GM19324 (cell line): ENCODE data around the gene CXCL1.

ENCODE experiments used
- ATAC-seq: cut with Tn5 transposase; IDR thresholded peaks from one replicate; pipeline ENCODE4 v1.9.1; 2021; ENCODE audit warnings: mild to moderate bottlenecking, moderate library complexity; ENCODE audit not compliant: unreplicated experiment, low FRiP score

CXCL1 gene

DNA sequence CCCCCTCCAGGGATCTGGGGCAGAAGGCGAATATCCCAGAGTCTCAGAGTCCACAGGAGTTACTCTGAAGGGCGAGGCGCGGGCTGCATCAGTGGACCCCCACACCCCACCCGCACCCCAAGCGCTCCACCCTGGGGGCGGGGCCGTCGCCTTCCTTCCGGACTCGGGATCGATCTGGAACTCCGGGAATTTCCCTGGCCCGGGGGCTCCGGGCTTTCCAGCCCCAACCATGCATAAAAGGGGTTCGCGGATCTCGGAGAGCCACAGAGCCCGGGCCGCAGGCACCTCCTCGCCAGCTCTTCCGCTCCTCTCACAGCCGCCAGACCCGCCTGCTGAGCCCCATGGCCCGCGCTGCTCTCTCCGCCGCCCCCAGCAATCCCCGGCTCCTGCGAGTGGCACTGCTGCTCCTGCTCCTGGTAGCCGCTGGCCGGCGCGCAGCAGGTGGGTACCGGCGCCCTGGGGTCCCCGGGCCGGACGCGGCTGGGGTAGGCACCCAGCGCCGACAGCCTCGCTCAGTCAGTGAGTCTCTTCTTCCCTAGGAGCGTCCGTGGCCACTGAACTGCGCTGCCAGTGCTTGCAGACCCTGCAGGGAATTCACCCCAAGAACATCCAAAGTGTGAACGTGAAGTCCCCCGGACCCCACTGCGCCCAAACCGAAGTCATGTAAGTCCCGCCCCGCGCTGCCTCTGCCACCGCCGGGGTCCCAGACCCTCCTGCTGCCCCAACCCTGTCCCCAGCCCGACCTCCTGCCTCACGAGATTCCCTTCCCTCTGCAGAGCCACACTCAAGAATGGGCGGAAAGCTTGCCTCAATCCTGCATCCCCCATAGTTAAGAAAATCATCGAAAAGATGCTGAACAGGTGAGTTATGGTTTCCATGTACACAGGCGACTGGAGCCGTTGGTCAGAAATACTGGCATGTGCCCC, at the start of gene CXCL1:
CXCL1 (plus strand) TSS at position 264 of the 926 bp plus-strand sequence; CDS start at position 342, 78 bp downstream.
- no peak for ATAC-seq

DNA sequence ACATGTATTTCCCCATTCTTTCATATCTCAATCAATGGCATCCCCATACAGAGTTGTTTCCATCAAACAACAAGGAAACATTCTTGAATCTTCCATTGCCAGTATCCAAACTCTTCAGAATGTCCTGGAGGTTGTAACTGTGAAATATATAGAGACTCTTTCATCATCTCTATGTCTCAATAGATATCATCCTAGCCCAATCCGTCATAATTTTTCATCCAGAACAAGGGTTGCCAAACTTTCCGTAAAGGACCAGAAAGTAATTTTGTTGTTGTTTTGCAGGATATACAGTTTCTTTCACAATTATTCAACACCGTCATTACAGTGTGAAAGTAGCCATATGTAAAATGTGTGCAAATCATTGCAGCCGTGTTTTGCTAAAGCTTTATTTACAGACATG, 47.9 kb upstream of the CXCL1 start:
- no peak for ATAC-seq

DNA sequence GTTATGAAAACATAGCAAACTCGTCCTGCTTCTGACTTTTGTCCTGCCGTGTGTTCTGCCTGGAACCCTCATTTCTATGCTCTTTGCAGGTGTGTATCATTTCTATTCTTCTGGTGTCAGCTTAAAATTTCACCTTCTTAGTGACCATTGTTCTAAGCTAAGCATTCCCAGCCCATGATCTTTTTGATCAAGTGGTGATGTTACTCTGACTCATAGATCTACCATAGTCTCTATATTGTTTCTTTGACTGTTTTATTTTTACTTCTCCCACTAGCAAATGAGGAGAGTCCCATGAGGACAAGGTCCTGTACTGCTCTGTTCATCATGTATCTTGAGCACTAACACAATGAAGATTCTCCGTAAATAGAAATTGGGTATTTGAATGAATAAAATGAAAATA, 46.8 kb upstream of the CXCL1 start:
- no peak for ATAC-seq

DNA sequence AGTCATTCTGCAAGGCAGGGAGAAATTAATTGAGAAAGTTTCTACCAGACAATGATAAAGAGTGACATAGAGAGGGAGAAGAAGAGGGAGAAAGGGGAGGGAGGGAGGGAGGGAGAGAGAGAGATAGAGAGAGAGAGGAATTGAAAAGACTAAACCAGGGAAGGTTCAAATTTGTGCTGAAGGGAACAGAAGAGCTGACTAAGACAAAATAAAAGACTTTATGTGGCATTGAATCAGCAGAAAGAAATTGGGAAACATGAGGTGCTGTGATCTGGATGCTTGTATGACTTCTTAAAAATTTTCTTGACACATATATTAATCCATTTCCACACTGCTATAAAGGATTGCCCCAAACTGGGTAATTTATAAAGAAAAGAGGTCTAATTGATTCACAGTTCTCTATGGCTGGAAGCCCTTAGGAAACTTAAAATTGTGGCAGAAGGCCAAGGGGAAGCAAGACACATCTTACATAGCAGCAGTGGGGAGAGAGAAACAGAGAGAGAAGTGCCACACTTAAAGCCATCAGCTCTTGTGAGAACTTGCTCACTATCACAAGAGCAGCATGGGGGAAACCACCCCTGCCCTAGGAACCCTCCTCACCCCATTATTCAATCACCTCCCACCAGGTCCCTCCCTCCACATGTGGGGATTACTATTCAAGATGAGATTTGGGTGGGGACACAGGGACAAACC, 46.2 kb upstream of the CXCL1 start:
- ATAC-seq: no peak

DNA sequence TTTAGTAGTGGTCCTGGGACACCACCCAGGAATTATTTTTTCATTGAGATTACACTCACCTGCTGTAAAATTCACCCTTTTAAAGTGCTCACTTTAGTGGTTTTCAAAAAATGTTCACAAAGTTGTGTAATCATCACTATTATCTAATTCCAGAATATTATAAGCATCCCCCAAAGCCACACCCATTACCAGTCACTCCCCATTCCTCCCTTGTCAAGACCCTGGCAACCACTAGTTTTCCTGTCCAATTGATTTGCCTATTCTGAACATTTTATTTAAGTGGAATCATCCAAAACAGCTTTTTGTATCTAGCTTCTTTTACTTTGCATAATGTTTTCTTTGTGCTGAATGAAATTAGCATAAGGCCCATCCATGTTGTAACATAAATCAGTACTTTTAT, 45.4 kb upstream of the CXCL1 start:
- no peak for ATAC-seq

DNA sequence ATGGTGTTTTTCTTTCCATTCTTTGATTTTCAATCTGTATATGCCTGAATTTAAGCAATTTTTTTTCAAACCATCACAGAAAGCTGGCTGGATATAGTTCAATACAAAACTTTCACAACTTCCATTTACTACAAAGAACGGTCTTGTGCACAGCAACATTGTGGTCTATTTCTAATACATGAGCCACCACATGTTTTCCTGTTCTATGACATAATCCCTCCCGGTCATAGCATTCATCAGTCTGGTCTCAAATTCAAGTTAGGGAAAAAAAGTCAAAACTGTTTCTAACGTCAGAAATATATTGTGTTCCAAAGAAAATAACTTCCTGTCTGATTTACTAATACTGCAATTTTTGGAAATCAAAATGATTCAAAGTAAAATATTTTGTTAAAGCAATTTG, 40.2 kb upstream of the CXCL1 start:
- no peak for ATAC-seq

DNA sequence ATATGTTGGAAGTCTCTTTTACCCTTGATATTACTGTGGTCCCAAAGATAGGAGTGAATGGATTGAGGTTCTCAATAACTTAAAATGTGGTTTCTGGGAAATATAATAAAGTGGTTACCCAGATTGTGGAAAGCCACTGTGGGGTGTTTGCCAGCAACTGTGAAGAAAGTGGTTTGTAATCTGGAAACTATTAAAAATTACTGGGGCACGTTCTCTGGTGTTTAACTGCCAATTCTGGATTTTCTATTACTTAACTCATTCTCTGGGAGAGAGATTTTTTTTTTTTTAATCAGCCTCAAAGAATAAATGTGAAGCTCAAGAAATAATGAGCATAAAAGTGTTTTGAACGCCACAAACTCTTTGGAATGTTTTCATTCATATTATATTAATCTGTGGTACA, 37.6 kb upstream of the CXCL1 start:
- no peak for ATAC-seq

DNA sequence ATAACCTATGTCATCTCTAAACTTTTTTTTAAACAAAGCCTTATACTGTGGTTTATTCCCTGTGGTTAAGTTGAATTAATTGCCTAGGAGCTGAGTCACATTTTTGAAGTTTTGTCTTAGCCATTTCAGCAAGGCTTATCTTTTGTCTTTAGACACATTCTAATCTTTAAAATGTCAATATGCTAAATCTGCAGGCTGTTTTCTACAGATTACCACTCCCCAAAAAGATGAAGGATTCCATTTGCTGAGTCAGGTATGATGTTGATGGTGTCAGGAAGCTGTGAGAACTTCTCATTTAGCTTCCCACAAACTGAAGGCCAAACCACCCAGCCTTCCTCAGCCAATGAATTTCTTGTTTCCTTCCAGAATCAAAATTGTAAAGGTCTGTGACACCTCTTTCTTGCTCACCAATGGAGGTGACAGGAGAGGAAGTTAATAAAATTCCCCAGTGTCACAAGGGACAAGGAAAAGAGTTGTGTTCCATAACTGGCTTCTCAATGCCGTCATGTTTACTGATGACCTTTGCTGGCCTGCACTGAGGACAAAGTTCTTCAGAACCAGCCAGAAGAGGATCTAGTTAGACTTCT, 36.4 kb upstream of the CXCL1 start:
- ATAC-seq: no peak

DNA sequence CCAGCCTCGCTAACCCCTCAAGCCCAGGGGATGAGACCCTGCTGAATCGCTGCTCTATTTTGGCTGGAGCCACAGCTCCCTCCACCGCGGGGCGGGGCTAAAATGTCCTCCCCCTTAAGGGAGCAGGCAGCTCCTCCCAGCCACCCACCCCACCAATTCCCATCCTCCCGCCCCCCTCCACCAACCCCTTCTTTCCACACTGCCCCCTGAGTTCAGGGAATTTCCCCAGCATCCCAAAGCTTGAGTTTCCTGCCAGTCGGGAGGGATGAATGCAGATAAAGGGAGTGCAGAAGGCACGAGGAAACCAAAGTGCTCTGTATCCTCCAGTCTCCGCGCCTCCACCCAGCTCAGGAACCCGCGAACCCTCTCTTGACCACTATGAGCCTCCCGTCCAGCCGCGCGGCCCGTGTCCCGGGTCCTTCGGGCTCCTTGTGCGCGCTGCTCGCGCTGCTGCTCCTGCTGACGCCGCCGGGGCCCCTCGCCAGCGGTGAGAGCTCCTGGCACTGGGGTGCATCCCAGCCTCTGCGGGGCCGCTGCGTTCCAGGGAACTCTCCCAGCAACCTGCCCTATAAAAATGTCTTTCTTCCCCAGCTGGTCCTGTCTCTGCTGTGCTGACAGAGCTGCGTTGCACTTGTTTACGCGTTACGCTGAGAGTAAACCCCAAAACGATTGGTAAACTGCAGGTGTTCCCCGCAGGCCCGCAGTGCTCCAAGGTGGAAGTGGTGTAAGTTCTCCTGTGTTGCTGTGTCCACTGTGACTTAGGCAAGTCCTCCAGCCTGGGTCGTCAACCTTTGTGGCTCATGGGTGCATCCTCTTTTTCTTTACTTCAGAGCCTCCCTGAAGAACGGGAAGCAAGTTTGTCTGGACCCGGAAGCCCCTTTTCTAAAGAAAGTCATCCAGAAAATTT, 32.6 kb upstream of the CXCL1 start, which contains the start of gene CXCL6:
CXCL6 (plus strand) TSS at position 306 of the 907 bp plus-strand sequence; CDS start at position 379, 73 bp downstream.
- no peak for ATAC-seq

DNA sequence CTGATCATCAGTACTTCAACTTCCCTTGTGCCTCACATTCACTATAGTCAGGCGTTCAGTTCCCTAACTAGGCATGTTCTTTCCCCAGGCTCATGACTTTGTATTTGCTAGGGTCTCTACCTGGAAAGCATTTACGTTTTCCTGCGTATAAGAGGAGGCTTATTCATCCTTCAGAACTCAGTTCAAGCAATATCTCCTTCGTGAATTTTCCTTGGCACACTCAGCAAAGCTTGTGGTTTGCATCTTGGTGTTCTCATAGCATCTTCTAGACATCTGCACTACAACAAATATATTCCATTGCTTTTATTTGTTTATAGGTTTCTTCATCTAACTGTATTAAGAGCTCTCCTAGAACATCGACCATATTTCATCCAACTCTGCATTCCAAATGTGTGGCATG, 30.1 kb upstream of the CXCL1 start:
- ATAC-seq: no peak

DNA sequence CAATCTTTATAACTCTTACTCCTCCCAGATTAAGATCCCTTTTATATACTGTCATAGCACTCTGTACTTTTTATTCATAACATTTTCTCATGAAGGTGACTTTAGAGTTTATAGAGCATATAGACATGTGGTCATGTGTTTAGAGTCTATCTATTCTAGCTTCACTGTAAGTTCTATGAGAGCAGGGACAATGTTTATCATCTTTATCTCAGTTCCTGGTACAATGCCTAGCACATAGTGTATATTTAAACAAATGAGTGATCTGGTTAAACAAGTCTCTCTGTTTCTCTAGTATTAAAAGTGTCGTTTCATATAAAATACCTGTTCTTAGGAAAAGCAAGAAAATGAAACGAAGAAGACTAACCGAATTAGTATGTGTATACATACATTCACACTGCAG, 29.5 kb upstream of the CXCL1 start:
- ATAC-seq: no peak

DNA sequence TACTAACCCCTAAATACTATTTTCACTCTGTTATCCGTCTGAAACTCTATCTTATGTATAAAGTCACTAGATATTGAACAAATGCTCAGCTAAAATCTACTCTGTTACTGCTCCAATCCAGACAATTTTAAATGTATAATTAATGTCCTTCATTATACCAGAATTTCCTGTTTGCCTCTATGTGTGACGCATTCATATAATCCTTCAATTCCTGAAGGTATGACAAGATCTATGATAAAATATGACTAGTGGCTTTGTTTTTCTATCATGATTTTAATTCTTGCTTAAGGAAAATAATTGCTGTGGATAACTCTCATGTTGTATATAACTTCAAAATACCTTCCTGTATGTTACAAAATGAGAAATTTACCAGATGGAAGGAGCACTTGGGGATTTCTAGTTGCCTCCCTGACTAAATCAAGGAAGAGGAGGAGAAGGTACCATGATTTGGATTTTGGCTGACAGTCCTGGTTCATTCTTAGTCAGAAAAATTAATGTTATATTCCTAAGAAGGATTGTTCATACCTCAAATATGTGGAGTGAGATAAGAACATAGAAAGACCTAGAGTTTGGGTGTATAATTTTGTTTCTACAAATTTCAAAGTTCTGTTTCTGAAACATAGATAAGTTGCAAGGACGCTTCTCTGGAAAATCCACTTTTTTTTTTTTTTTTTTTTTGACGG, 27.8 kb upstream of the CXCL1 start:
- ATAC-seq: no peak

DNA sequence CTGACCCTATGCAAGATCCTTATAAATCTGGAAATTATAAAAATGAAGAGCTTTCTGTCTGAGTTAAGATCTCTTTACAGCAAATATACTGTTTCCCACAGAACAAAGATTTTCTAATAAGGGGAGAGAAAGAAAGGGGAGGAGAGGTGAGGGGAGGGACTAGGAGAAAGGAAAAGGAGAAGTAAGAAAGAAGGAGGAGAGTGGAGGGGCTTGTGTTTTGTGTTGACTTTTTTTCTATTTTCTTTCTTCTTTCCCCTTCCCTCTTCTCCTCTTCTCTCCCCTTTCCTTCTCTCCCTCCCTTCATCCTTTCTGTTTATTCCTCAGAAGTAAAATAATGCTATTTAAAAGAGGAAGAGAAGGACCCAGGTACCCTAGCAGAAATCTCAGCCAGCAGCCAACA, 26.5 kb upstream of the CXCL1 start:
- ATAC-seq: no peak

DNA sequence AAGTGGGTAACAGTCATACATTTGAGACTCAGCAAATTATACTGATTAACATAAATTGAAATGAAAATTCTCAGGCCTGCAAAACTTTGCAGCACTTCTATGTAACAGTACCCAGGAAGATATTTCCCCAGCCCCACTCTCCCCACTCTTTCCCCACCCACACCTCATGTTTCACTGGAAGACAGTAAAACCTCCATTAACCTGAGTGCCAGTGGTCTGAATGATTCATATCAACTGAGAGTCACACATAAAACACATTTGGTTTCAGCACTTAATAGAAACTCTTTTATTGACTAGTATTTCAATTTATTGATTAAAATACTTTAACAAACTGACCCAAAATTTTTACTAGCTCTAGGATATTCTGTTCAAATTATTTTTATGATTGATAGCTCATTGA, 25.8 kb upstream of the CXCL1 start:
- ATAC-seq: no peak

DNA sequence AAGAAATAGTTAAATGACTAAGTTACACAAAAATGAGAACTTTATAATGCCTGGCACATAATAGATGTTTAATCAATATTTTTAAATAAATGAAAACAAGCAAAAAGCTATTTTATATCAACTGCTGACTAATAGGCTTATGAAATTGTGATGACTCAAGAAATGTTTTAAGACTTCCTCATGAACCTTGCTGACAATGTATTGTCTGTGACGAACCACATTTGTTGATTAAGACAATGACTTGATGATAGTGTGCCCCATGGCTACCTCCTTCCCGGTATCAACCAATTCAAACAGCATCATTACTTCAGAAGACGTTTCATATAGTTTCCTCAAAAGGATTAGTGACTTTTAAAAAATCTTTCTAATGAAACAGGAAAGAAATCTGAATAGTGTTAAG, 24.8 kb upstream of the CXCL1 start:
- ATAC-seq: no peak

DNA sequence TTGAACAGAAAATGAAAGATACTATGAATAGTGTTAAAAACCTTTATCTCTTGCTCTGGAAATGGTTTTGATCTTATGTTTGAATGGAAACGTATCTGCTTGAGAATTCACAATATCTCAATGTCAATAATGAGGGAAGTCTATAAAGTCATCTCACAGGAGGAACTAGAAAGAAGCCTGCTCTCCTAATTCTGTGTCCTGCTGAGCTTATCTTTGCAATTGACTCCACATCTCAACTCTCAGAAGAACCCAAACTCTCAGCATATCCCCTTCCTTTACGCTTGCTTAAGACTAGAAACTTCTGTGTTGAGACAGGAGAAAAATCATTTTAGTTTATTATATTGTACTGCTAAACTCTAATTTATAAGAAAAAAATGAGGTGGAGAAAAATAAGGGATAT, 24.4 kb upstream of the CXCL1 start:
- no peak for ATAC-seq

DNA sequence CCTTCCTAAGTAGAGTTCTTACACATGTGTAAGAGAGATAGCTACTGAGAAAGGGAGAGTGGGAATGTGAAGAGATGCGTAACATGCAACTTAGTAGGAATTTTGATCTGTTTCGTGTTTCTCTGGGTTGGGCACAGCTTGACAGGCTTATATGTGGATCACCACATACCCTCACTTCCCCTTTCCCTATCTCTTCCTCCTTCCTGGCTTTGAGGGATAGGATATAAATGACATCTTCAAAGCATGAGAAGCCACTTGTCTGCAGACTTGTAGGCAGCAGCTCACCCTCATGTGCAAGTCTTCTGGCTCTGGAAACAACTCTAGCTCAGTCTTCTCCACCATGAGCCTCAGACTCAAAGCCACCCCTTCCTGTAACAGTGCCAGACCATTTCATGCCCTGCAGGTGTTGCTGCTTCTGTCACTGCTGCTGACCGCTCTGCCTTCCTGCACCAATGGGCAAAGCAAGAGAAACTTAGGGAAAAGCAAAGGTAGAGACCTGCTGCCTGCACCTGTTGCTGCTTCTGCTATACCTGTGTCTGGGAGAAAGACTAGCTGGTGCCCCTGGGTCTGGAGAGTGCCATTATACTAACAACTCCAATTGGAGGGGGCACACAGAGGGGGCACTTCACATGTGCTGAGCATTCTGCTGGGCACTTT, 21.5 kb upstream of the CXCL1 start:
- ATAC-seq: no peak

DNA sequence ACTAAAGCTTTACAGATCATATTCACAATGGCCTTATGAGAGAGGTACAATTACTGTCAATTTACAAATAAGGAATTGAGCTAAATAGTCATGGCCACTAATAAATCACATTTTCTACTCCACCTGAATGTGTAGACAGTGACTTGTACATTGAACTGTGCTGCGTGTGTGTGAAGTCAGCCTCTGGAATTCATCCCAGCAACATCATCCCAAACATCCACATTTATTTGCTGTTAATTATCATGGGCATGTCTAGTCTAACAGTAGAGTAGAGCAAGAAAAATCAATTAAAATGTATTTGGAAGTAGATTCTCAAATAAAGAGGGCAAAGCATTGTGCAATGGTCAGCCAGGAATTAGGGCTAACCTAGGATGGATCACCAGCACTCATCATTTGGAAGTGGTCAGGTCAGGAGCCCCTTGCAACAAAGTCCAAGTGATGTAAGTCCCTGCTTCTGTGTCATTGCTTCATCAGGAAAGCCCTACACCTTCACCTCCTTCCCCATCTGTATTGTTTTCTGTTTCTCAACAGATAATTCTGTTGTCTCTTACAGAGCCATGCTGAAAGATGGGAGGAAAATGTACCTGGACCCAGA, 20.9 kb upstream of the CXCL1 start:
- ATAC-seq: no peak
